Hypothalamus (tissue), 51 donors: ENCODE results near the gene AMN1.
"Not testable (repeated sequence)": the region's sequence is repeated elsewhere in the genome, so short reads cannot be mapped to it uniquely, and the experiment has no call there.

Source experiments
- DNase-seq, 51 donors: peaks; one replicate each; lab custom pipeline; 2025; lab: John Stamatoyannopoulos, UW

The AMN1 gene

GRCh38 chr12:31728917-31729640 lies at the start of gene AMN1:
Gene AMN1, minus strand, starts transcription at chr12:31729021. Its CDS starts 13 bp downstream, at chr12:31729008.
- peak; percentile 61 to 99 (median 96) for DNase-seq

DNA sequence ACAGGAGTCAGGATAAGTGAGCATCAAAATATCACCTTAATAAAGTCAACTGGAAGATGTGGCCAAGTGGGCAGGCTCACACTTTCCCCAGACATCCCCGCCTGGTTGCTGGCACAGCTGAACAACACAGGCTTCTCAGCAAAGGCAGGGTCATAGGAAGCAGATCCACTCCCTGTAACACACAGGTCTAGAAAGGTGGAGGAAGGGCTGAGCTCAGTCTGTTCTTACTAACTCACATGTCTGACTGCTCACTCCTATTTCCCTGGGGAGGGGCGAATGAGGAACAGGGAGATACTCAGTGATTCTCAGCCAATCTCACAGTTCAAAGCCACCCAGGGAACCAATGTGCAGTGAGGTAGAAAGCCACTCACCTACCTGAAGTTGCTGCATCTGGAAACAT lies 45.0 kb upstream of the AMN1 start:
- DNase-seq = no peak

GRCh38 chr12:31773223-31773750 lies 44.5 kb upstream of the AMN1 start:
- DNase-seq = no peak

- no peak for DNase-seq
Measured at GRCh38 chr12:31772685-31773222, 43.9 kb upstream of the AMN1 start.

DNA sequence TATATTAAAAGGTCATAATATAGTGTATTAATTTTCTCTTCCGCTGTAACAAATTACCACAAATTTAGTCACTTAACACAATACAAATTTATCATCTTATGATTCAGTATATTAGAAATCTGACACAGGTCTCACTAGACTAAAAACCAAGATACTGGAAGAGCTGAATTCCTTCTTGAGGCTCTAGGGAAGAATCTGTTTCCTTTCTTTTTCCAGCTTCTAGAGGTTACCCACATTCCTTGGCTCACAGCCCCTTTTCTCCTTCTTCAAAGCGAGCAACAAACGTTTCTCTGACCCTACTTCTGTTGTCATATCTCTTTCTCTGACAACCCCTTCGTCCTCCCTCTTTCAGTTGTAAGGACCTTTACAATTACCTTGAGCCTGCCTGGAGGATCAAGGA lies 43.4 kb upstream of the AMN1 start:
- DNase-seq = no peak

- DNase-seq = no peak
Measured at GRCh38 chr12:31768046-31768445, 39.2 kb upstream of the AMN1 start.

DNA sequence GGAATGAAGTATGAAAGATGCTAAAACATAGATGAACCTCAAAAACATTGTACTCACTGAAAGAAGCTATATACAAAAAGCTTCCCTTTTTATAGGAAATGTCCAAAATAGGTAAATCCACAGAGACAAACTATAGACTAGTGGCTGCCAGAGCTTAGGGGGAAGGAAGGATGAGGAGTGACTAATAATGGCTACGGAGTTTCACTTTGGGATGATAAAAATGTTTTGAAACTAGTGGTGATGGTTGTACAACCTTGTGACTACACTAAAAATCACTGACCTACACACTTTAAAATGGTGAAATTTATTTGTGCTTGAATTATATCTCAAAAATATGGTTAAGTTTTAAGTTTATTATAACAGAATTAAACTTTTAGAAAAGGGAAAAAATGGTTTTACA lies 37.1 kb upstream of the AMN1 start:
- DNase-seq = no peak

GRCh38 chr12:31759632-31760459 lies 31.0 kb upstream of the AMN1 start:
- DNase-seq = no peak

GRCh38 chr12:31758297-31758696 lies 29.5 kb upstream of the AMN1 start:
- not testable (repeated sequence) for DNase-seq

GRCh38 chr12:31756977-31757420 lies 28.2 kb upstream of the AMN1 start:
- DNase-seq = no peak

DNA sequence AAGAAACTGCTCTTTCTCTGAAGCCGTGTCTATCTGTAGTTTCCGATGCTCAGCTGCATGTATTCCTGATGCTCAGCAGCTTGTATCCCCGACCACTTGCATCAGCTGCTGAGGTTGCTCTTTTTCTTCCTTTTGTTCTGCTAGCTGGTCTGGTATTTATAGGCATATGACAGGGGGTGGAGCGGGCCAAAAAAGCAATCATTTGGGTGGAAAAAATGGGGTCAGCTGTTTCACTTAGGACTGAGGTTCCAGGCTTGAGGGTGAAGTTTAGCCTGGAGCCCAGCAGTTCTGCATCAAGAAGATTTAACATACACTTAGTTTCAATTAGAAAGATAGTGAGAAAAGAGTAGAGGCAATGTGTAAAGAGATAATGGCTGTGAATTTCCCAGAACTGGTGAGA lies 23.6 kb upstream of the AMN1 start:
- no peak for DNase-seq

DNA sequence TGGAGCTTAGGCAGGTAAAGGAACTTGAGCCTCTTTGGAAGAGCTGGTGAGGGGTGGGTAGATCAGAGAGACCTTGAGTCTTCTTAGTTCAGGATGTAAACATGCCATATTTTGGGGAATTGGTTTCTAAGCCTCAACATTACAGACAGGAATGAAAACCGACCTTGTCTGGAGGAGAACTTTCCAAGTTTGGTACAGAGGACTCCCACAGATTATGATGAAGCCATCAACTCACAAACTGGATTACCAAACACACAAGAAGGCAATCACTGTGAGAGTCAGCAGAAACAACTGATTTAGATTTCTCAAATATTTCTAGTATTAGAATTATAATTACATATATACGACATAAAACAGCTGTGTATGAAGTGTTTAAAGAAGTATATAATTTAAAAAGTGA lies 22.3 kb upstream of the AMN1 start:
- DNase-seq = no peak

DNA sequence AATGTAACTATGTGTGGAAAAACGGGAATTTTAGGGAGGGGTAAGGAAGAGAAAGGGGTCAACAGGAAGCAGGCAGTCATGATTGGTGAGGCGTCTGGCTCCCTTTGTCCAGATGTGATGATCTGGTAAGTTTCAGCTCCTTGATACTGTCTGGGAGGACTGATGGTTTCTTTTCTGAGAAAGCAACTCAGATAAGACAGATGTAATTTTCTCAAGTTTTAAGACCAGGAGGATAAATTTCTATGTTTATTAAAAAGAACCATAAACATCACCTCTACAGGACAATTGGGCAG lies 21.9 kb upstream of the AMN1 start:
- DNase-seq = no peak

- DNase-seq = peak in 1 of 51 donors; percentile 2
Measured at GRCh38 chr12:31749024-31749704, 20.3 kb upstream of the AMN1 start.

DNA sequence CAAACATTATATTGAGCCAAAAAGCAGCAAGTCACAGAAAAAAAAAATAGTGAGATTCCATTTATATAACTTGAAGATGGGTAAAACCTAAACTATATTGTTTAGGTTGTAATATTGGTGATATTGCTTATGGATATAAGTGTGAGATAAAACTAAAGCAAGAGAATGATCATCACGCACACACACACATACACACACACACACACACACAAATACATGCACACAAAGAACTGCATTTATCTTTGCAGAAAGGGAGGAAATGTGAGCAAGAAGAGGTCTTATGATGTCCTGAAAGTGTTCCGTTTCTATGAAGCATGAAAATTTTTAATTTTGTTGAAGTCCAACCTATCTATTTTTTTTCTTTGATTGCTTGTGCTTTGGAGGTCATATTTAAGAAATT lies 16.4 kb upstream of the AMN1 start:
- no peak for DNase-seq

DNA sequence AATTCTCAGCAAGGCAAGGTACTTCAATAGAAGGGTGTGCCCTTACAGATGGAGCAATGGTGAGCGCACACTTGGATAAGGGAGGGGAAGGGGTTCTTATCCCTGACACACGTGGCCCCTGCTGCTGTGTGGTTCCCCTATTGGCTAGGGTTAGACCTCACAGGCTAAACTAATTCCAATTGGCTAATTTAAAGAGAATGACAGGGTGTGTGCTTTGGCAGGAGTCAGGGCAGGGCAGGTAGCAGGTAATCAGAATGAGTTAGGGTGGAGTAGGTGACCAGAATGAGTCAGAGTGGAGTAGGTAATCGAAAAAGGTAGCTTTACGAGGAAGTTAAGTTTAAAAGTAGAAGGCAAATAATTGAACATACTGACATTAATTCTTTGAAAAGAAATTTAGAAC lies 15.5 kb upstream of the AMN1 start:
- DNase-seq = not testable (repeated sequence)

- no peak for DNase-seq
Measured at GRCh38 chr12:31742891-31743290, 14.1 kb upstream of the AMN1 start.

DNA sequence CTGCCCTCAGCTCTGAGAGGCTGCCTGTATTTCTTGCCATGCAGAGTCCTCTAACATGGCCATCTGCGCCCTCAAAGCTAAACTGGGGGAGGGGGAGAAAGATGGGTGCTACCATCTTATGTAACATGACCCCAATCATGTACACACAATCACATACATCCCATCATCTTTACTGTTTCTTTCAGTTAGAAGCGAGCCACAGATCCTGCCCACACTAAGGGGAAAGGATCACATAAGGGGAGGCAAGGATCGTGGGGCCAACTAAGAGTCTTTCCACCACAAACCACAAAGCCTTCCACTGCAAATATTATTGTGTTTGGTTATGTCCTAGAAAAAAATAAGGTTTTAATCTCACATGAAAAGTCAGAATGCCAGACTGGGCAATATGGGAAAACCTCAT lies 11.8 kb upstream of the AMN1 start:
- no peak for DNase-seq

DNA sequence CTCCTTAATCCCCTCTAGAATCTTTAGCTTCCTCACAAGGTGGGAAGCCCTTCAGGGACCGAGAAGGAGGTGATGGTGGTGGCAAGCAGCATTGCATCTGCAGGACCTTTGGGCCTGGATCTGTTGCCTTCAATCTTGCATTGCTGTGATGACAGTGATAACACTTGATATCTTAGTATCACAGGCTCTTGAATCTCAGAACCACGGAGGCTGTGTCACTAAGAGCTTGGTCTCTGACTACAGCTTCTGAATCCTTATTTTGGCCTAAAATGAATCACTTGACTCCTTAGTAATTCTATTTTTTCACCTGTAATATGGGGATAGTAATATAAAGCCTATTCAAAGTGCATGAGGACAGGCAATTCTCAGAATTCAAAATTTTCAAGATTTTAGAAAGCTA lies 8.9 kb upstream of the AMN1 start:
- DNase-seq = no peak

DNA sequence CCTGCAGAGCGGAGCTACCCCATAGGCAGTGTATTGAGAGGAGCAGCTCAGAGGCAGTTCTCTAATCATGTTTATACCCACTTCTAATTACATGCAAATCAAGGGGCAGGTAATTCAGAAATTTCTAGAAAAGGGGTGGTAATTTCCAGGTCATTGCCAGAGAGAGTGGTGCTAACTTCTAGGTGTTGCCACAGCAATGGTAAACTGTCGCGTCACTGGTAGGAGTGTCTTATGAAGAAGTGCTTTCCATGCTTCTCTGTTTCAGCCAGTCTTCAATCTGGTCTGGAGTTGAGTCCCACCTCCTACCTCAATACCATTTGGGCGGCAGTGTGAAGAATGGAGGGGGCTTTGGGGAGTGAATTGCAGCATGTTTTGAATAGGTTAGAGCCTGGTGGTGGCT lies 8.5 kb upstream of the AMN1 start:
- DNase-seq = no peak

GRCh38 chr12:31736472-31736871 lies 7.7 kb upstream of the AMN1 start:
- DNase-seq = no peak
